Mesothelial cell of epicardium (in vitro differentiated cells): ENCODE data around the gene MYEOV. TPM values are rescaled to one million over a fixed set of nuclear protein-coding genes. Genes with fewer than 3 reads are reported as not detected.

Source experiments
- DNase-seq, 2 experiments: peaks; one replicate each; pipeline ENCODE4 v3.0.0; 2021; ENCODE audit warnings: low spot score in 2 of 2; ENCODE audit not compliant: unreplicated experiment in 2 of 2
- H3K27ac Mint-ChIP-seq: 2 replicates; pipeline ENCODE4 v1.8.0; 2021; ENCODE audit warnings: mixed read lengths
- H3K27me3 Mint-ChIP-seq: 2 replicates; pipeline ENCODE4 v1.8.0; 2021; ENCODE audit warnings: low read depth, mixed read lengths
- H3K36me3 Mint-ChIP-seq: 2 replicates; pipeline ENCODE4 v1.8.0; 2021; ENCODE audit warnings: mixed read lengths
- H3K4me1 Mint-ChIP-seq: 2 replicates; pipeline ENCODE4 v1.8.0; 2021; ENCODE audit warnings: mixed read lengths
- H3K4me3 Mint-ChIP-seq: 2 replicates; pipeline ENCODE4 v1.8.0; 2021; ENCODE audit warnings: mild to moderate bottlenecking, moderate library complexity, mixed read lengths
- H3K9me3 Mint-ChIP-seq: 2 replicates; pipeline ENCODE4 v1.8.0; 2021; ENCODE audit warnings: mixed read lengths
- total RNA-seq: library from RNA; stranded (reverse); gene quantifications from 3 replicates; pipeline ENCODE4 v1.2.1, GENCODE V29; 2021
- TF ChIP-seq, protein P1 (sequence below): fragments of 200-600 bp; sonication (generic); IDR thresholded peaks from one replicate; pipeline ENCODE4 v1.5.0; 2021; ENCODE audit warnings: antibody characterized with exemption; ENCODE audit not compliant: unreplicated experiment

Gene MYEOV
- total RNA-seq, 1 donor from 2014 or later, result 2.6 TPM

DNA sequence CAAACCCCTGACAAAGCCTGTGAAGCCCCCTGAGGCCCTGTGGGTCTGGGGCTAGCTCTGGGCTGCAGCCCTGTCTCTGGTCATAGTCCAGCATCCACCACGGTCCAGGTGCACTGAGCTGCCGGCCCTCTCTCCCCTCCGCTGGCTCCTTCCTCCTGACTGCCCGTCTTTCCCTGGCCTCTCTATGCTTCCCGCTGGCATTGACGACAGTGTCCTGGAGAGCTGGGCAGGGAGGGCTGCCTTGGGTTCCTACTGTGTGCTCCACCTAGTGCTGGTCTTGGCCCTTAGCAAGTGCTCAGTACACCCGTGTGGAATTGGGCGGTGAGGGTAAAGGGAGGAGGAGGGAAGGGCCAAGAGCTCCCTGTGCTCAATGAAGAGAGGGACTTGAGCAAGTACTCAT lies 868 bp upstream of the MYEOV start:
- no peaks in the 10 kb centered on the region for H3K27me3 Mint-ChIP-seq
- peaks cover 11% of the 10 kb centered on the region for H3K4me1 Mint-ChIP-seq
- H3K27ac Mint-ChIP-seq, result no peak overlapping the region
- H3K36me3 Mint-ChIP-seq, result no peaks in the 10 kb centered on the region
- TF ChIP-seq, protein P1, sequence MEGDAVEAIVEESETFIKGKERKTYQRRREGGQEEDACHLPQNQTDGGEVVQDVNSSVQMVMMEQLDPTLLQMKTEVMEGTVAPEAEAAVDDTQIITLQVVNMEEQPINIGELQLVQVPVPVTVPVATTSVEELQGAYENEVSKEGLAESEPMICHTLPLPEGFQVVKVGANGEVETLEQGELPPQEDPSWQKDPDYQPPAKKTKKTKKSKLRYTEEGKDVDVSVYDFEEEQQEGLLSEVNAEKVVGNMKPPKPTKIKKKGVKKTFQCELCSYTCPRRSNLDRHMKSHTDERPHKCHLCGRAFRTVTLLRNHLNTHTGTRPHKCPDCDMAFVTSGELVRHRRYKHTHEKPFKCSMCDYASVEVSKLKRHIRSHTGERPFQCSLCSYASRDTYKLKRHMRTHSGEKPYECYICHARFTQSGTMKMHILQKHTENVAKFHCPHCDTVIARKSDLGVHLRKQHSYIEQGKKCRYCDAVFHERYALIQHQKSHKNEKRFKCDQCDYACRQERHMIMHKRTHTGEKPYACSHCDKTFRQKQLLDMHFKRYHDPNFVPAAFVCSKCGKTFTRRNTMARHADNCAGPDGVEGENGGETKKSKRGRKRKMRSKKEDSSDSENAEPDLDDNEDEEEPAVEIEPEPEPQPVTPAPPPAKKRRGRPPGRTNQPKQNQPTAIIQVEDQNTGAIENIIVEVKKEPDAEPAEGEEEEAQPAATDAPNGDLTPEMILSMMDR, result no peak
- no peak overlapping the region for H3K4me3 Mint-ChIP-seq
- H3K9me3 Mint-ChIP-seq, result no peaks in the 10 kb centered on the region
- DNase-seq, result no peak

- H3K9me3 Mint-ChIP-seq, result no peaks in the 10 kb centered on the region
- no peaks in the 10 kb centered on the region for H3K36me3 Mint-ChIP-seq
- no peaks in the 10 kb centered on the region for H3K27me3 Mint-ChIP-seq
- peaks cover 19% of the 10 kb centered on the region for H3K4me1 Mint-ChIP-seq
- H3K4me3 Mint-ChIP-seq, result no peak overlapping the region
- TF ChIP-seq, protein P1, result no peak
- no peak for DNase-seq
- no peak overlapping the region for H3K27ac Mint-ChIP-seq
Measured at GRCh38 chr11:69294571-69295078, 670 bp downstream of the MYEOV start.

DNA sequence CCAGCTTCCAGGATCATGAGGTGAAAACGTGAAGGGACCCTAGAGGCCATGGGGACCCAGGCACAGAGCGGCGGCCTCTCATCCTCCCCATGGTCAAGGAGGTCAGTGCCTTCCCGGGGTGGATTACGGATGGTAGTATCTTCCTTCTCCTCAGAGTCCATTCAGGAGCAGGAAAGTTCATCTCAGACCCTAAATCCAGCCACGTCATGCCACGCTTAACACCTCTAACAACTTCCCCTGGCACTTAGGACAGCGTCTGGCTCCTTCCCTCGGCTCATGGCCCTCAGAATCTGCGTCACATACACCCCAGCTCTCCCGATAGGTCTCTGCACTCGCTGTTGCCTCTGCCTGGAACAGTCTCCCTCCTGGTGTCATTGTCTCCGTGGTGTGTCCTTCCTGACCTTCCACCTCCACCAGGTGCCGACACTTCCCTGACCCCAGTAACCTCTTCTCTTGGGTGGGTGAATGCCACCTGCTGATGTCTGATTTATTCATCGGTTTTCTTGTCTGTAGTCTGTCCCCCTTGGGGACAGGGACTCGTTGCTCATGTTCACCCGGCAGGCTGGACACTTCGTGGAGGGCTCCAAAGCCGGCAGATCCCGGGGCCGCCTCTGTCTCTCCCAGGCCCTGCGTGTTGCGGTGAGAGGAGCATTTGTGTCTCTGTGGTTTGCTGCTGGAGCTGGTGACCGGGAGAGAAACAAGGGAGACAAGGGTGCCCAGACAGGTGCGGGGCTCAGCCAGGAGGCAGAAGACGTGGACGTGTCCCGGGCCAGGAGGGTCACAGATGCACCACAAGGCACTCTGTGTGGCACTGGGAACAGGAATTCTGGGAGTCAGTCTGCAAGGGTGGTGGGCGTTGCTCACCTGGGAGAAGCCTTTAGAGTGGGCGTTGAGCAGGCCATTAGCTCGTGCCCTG lies 1.4 kb downstream of the MYEOV start:
- Mint-ChIP-seq H3K9me3 (no peaks in the 10 kb centered on the region), H3K27ac (no peak overlapping the region), H3K4me3 (no peak overlapping the region), H3K4me1 (peaks cover 19% of the 10 kb centered on the region), H3K27me3 (no peaks in the 10 kb centered on the region), H3K36me3 (no peaks in the 10 kb centered on the region)
- DNase-seq, result no peak
- TF ChIP-seq, protein P1, result no peak

- no peak overlapping the region for H3K4me3 Mint-ChIP-seq
Measured at GRCh38 chr11:69295995-69296889, 2.3 kb downstream of the MYEOV start.

More at GRCh38 chr11:69295995-69296889, 2.3 kb downstream of the MYEOV start:
- no peaks in the 10 kb centered on the region for H3K9me3 Mint-ChIP-seq
- H3K36me3 Mint-ChIP-seq, result no peaks in the 10 kb centered on the region
- no peak overlapping the region for H3K27ac Mint-ChIP-seq
- DNase-seq, result no peak
- H3K27me3 Mint-ChIP-seq, result no peaks in the 10 kb centered on the region
- TF ChIP-seq, protein P1, result no peak
- H3K4me1 Mint-ChIP-seq, result peaks cover 19% of the 10 kb centered on the region
